Central memory CD4-positive, alpha-beta T cell (primary cell): ENCODE data around the gene COL18A1.
"Not testable (repeated sequence)": the region's sequence is repeated elsewhere in the genome, so short reads cannot be mapped to it uniquely, and the experiment has no call there.

Experiments
- DNase-seq: peaks from one replicate; pipeline ENCODE4 v3.0.0; 2022

The COL18A1 gene

GRCh38 chr21:45429221-45430175 lies 24.5 kb downstream of the COL18A1 start:
- DNase-seq, result no peak

GRCh38 chr21:45430521-45431501 lies 25.8 kb downstream of the COL18A1 start:
- DNase-seq, result no peak

GRCh38 chr21:45431781-45432572 lies 27.0 kb downstream of the COL18A1 start:
- DNase-seq, result no peak

- no peak for DNase-seq
Observed at GRCh38 chr21:45432575-45433255, 27.8 kb downstream of the COL18A1 start.

GRCh38 chr21:45433301-45433700 lies 28.3 kb downstream of the COL18A1 start:
- DNase-seq, result no peak

DNA sequence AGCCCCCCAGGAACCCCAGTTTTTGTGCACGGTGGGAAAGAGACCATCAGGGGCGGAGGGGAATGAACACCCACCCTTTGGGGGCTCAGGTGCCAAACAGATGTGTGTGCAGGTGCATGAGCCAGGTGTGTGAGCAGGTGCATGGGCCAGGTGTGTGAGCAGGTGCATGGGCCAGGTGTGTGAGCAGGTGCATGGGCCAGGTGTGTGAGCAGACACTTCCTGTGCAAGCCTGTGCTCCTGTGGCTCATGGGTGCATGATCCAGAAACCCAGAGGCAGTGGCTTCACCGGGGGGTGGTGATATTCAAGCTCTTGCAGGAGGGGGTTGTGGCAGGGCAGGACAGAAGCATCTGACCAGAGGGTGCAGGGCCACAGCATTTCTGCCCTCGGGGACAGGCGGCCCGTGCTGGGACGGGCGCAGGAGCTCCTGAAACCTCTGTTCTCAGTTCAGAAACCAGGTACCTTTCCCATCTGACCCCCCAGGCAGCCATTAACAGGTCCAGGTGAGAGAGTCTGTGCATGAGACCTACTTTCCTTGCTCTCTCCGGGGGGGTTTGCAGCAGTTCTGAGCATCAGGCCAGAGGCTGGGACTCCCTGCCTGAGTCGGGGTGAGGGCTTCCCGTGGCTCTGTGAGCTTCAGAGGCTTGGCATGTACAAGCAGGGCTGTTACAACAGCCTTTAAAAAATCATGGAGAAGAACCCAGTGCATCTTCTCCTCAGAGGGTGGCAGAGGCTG lies 29.1 kb downstream of the COL18A1 start:
- no peak for DNase-seq

DNA sequence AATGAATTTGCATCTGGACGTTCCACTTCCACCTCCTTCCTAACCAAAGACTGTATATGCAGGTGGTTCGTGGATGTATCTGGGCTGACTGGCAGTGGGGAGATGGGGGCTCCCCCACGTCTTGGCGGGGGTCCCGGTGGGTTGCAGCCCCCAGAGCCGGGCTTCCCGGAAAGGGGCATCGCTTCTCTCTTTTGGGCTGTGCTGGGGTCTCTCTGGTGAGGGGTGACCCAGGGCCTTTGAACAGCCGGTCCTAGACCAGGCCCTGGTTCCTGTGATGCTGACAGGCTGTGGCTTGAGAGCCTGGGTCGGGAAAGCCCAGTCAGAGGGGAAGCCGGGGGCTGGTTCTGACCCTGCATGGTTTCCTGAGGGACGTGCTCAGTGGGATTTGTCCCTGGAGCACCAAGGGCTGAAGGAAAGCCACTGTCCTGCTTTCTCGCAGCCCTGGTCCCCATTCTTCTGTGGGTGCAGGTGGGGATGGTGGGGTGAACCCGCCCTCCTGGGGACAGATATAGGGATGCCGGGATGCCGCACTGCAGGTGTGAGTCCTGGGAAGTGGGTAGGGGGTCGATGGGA lies 29.8 kb downstream of the COL18A1 start:
- no peak for DNase-seq

DNA sequence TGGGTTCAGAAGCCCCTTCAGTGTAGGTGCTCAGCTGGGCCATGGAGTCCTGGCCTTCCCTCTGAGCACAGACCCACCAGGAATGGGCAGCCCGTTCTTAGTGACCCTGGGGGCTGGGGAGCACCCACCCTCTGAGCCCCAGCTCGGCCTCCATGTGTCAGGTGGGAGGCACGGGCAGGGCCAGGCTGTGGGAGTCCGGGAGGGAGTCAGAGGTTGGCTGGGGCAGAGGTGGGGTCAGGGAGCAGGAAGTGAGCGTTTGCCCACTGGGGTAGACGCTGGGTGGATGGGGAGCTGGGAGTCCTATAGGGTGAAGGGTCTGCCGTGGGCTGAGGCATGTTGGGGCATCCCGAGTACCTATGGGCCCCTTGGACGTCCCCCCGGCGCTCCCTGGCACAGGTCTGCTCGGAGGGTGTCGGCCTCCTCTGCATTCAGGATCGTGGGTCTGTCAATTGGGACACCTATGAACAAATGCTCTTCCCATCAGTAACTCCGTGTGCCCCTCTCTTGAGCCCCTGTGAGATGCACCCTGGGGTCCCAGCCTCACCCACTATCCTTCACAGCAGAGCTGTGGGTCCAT lies 30.5 kb downstream of the COL18A1 start:
- no peak for DNase-seq

DNA sequence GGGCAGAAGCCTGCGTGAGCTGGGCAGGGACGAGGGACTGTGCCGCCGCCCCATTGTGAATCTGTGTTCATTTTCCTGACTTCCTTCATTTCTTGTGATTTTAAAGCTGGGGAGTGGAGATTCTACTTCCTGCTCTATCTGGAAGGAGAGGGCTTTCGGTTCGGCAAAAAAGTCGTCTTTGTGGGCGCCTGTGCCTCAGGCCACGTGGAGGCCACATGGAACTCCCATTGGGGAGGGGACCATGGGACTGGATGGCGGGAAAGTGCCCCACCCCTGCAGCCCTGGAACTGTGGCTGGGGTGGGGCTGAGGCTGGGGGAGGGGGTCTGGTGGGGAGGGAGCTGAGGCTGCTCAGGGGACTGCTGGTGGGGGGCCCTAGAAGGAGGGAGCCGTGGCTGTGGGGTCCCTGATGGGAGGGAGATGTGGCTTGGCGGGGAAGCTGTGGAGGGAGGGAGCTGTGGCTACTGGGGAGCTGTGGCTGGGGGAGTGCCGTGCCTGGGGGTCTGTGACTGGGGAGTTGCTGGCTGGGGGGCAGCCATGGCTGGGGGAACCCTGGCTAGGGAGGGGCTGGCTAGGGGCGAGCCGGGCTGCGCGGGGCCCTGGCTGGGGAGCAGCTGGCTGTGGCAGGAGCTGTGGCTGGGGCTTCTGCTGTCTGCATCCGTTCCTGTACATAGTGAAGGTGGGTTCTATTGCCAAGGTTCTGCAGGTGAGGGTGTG lies 31.5 kb downstream of the COL18A1 start:
- DNase-seq, result no peak

- not testable (repeated sequence) for DNase-seq
Observed at GRCh38 chr21:45437844-45438243, 32.9 kb downstream of the COL18A1 start.

- DNase-seq, result no peak
Observed at GRCh38 chr21:45438391-45439145, 33.6 kb downstream of the COL18A1 start.

DNA sequence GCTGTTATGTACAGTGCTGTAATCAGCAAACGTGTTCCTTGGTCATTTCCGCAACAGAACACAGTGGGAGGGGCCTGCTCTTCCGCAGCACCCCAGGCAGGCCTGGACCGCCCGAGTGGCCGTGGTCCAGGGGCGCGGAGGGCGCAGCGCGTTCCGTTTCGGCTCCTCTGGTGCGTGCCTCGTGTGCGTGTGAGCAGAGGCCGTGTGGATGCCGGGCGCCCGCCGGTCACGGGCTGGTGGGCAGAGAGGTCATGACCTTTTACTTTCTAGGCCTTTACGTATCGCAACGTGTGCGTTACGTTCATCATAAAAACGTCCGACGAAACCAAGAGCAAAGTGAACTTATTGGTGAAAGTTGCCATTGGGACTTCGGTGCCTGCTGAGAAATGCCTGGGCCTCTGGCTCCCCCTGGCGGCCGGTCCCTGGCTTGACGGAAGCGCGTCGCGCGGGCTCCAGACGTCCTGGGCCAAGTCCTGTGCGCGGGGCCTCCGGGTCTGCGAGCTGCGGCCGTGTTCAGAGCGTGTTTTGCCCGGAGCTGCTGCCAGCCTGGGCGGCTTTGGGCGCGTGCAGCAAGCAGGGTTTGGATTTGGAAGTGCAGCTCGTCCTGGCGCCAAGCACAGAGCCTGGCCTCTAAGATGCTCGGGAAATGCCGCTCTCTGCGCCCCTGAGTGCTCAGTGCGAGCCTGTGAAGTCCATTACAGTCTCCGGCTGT lies 34.4 kb downstream of the COL18A1 start:
- peak; percentile 74 for DNase-seq

DNA sequence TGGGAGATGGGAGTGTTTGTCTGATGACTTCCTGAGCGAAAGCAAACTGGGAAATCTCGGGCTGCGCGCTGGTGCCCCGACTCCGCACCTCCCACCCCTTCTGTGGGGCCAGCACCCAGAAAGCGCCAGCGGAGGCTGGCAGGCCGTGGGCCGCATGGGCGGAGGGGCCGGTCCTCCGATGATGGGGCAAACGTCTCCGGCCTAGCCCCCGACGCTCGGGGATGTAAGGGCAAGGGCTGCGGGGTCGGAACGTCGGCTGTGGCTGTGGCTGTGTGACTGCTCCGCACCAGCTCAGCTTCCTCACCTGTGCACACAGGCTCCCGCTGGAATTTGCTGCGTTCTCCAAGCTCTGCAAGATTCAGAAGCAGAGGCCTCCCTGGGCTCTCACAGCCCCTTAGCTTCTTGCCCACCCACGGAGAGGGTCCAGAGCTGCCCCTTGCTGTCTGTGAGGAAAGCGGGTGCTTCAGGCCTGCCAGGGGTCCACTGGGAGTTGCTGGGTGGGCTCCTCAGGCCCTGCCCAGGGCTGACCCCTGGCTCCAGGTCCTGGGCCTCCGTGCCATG lies 35.0 kb downstream of the COL18A1 start:
- no peak for DNase-seq

- DNase-seq, result no peak
Observed at GRCh38 chr21:45440736-45441350, 35.9 kb downstream of the COL18A1 start.

GRCh38 chr21:45441431-45442255 lies 36.7 kb downstream of the COL18A1 start:
- no peak for DNase-seq

DNA sequence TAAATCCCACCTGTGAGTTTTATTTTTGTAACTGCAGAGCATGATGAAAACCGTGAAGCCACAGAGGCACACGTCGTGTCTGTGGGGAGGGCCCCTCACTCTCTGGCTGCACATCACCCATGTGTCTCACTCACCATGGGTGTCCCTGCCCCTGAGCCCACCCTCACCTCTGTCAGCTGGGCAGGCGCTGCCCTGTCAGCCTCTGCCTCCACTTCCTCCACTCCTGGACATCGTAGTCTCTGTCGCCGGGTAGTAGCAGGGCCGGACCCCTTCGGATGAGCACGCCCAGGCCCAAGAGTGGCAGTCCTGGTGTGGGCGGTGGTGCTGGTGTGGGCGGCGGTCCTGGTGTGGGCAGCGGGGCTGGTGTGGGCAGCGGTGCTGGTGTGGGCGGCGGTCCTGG lies 37.3 kb downstream of the COL18A1 start:
- DNase-seq, result no peak
